Stomach (tissue), 9 donors: ENCODE results near the gene SPATA32. TPM values are rescaled to one million over a fixed set of nuclear protein-coding genes. Genes with fewer than 3 reads are reported as not detected.

Experiments used
- DNase-seq, 2 donors: peaks; one replicate each; pipeline versions ENCODE4 v3.0.0 to v3.0.0-alpha.2; 2013 to 2019
- H3K27ac ChIP-seq, 5 donors: fragments of 200-600 bp in 4 of 5; sonication (generic) in 4 of 5; one replicate each; pipeline ENCODE4 v1.5.1; 2013 to 2019; ENCODE audit warnings: mild to moderate bottlenecking in 1 of 5, moderate library complexity in 1 of 5
- H3K27me3 ChIP-seq, 3 donors: fragments of 200-600 bp; sonication (generic); one replicate each; pipeline ENCODE4 v1.5.1; 2017 to 2019; ENCODE audit warnings: mixed run types in 1 of 3
- H3K36me3 ChIP-seq, 4 donors: fragments of 200-600 bp; sonication (generic); 1 replicate in 3 of 4; 2 replicates in 1 of 4; pipeline ENCODE4 v1.5.1; 2016 to 2019
- H3K4me1 ChIP-seq, 4 donors: fragments of 200-600 bp; sonication (generic); one replicate each; pipeline ENCODE4 v1.5.1; 2016 to 2019
- H3K4me3 ChIP-seq, 4 donors: fragments of 200-600 bp; sonication (generic) in 3 of 4; one replicate each; pipeline ENCODE4 v1.5.1; 2016 to 2019; ENCODE audit warnings: mild to moderate bottlenecking in 1 of 4
- H3K9me3 ChIP-seq, 4 donors: fragments of 200-600 bp; sonication (generic); one replicate each; pipeline ENCODE4 v1.5.1; 2016 to 2019
- CTCF ChIP-seq, 7 experiments: fragments of 450-650 bp in 4 of 7; fragments of 200-600 bp in 3 of 7; sonication (generic) in 3 of 7; IDR thresholded peaks; one replicate each; pipeline ENCODE4 v1.5.1; 2016 to 2019; ENCODE audit warnings: antibody characterized with exemption in 7 of 7, control low read depth in 2 of 7, mild to moderate bottlenecking in 1 of 7
- EP300 ChIP-seq: sonication (generic); formaldehyde crosslinking; IDR thresholded peaks from one replicate; pipeline ENCODE4 v1.6.1; 2017; ENCODE audit warnings: antibody characterized with exemption
- POLR2A ChIP-seq, 4 donors: fragments of 450-650 bp; IDR thresholded peaks; one replicate each; pipeline ENCODE4 v1.6.1; 2016; ENCODE audit warnings: antibody characterized with exemption in 4 of 4, control low read depth in 2 of 4, mild to moderate bottlenecking in 1 of 4, moderate library complexity in 1 of 4
- POLR2AphosphoS5 ChIP-seq, 3 donors: sonication (generic); formaldehyde crosslinking; IDR thresholded peaks; one replicate each; pipeline ENCODE4 v1.6.1; 2016; ENCODE audit warnings: antibody characterized with exemption in 3 of 3
- WGBS, 5 donors: extraction: QIAGEN DNeasy Blood & Tissue Kit in 3 of 5; methylation state at CpG; one replicate each; pipeline versions ENCODE4 v1.1.5 to v1.1.7; 2013 to 2018; 5-methylcytosine and 5-hydroxymethylcytosine counted together
- intact Hi-C: fragments of 100-400 bp; cut with DNase I; formaldehyde crosslinking; loops from one replicate; pipeline ENCODE4 v1.15.1; 2023; ENCODE audit warnings: low total_unique reads
- polyA plus RNA-seq, 3 donors: library from polyadenylated mRNA; stranded (reverse); fragments of 200-250 nt; gene quantifications; one replicate each; pipeline ENCODE4 v1.2.3, GENCODE V29; 2013
- total RNA-seq, 5 donors: library from RNA; depleted of rRNA; stranded (reverse); fragments of >200 nt; gene quantifications; one replicate each; pipeline versions ENCODE4 v1.1.0 to v1.2.3, GENCODE V29; 2014 to 2016
- donor health status: healthy with polysubstance abuse.
- donor health status: Bipolar disorder and iron deficiency.
- donor health status: healthy.

Gene SPATA32
- total and polyA plus RNA-seq, 8 donors = not detected

- Histone ChIP-seq H3K27me3 (no peaks in the 10 kb centered on the region), H3K36me3 (peaks cover 27 to 61% (median 49%) of the 10 kb centered on the region in 4 donors), H3K27ac (peak overlapping the region in 1 of 5 donors; percentile 82), H3K4me1 (peaks cover 11 to 45% (median 31%) of the 10 kb centered on the region in 4 donors), H3K4me3 (no peak overlapping the region), H3K9me3 (no peaks in the 10 kb centered on the region)
- intact Hi-C loops = loop anchor here (5.0 kb wide), 1 partner anchor 106 kb away; no protein-coding TSS in a partner anchor
- peak in 1 of 2 donors; percentile 53 for DNase-seq
- TF ChIP-seq POLR2AphosphoS5 (IDR thresholded peaks at IDR 0.05) (no peak), CTCF (IDR thresholded peaks at IDR 0.05) (no peak), POLR2A (IDR thresholded peaks at IDR 0.05) (no peak), EP300 (no peak)
- 40 to 66% (median 55%) methylated on average over 5 to 6 of the region's 6 CpGs for WGBS, 5 donors
Observed at GRCh38 chr17:45276031-45276430, 14.1 kb upstream of the SPATA32 start.

GRCh38 chr17:45274033-45274432 is 12.1 kb upstream of the SPATA32 start:
- Histone ChIP-seq H3K4me3 (no peak overlapping the region), H3K36me3 (peaks cover 47 to 62% (median 56%) of the 10 kb centered on the region in 4 donors), H3K4me1 (peaks cover 11 to 32% (median 28%) of the 10 kb centered on the region in 4 donors), H3K27ac (no peak overlapping the region), H3K9me3 (no peaks in the 10 kb centered on the region), H3K27me3 (no peaks in the 10 kb centered on the region)
- no peak for DNase-seq
- TF ChIP-seq CTCF (IDR thresholded peaks at IDR 0.05) (no peak), POLR2A (IDR thresholded peaks at IDR 0.05) (no peak), EP300 (no peak), POLR2AphosphoS5 (IDR thresholded peaks at IDR 0.05) (no peak)
- intact Hi-C loops = no loop called here
- WGBS, 5 donors = 76 to 91% (median 87%) methylated on average over 3 to 5 of the region's 5 CpGs

GRCh38 chr17:45273551-45273957 is 11.7 kb upstream of the SPATA32 start:
- WGBS, 5 donors = 75 to 79% (median 78%) methylated on average over 10 to 16 of the region's 16 CpGs
- Histone ChIP-seq H3K4me3 (no peak overlapping the region), H3K36me3 (peaks cover 52 to 66% (median 61%) of the 10 kb centered on the region in 4 donors), H3K4me1 (peaks cover 9 to 27% (median 24%) of the 10 kb centered on the region in 4 donors), H3K9me3 (no peaks in the 10 kb centered on the region), H3K27ac (no peak overlapping the region), H3K27me3 (no peaks in the 10 kb centered on the region)
- TF ChIP-seq POLR2AphosphoS5 (IDR thresholded peaks at IDR 0.05) = no peak
- no peak for TF ChIP-seq CTCF (IDR thresholded peaks at IDR 0.05)
- no peak for DNase-seq
- intact Hi-C loops = no loop called here

GRCh38 chr17:45271603-45272002 is 9.7 kb upstream of the SPATA32 start:
- intact Hi-C loops = no loop called here
- no peak overlapping the region for H3K4me3 ChIP-seq
- H3K36me3 ChIP-seq = peaks cover 69 to 86% (median 80%) of the 10 kb centered on the region in 4 donors
- TF ChIP-seq CTCF (IDR thresholded peaks at IDR 0.05) (no peak), EP300 (no peak), POLR2AphosphoS5 (IDR thresholded peaks at IDR 0.05) (no peak), POLR2A (IDR thresholded peaks at IDR 0.05) (no peak)
- no peak for DNase-seq
- WGBS, 5 donors = 80 to 95% (median 91%) methylated on average over 3 of the region's 3 CpGs
- no peaks in the 10 kb centered on the region for H3K27me3 ChIP-seq
- peaks cover 0 to 8% (median 4%) of the 10 kb centered on the region in 4 donors for H3K4me1 ChIP-seq
- H3K27ac ChIP-seq = no peak overlapping the region
- no peaks in the 10 kb centered on the region for H3K9me3 ChIP-seq
